Epithelial cell of proximal tubule (primary cell): ENCODE measurements around the gene RNF186. TPM values are rescaled to one million over a fixed set of nuclear protein-coding genes. Genes with fewer than 3 reads are reported as not detected.

Experiments used
- DNase-seq: peaks from one replicate; pipeline ENCODE4 v3.0.0-alpha.2; 2011; ENCODE audit warnings: low read depth
- H3K4me3 ChIP-seq: 2 replicates; pipeline ENCODE4 v1.5.1; 2011; ENCODE audit warnings: low read depth, mild to moderate bottlenecking, low read length
- total RNA-seq: library from RNA; depleted of rRNA; stranded (reverse); fragments of >200 nt; gene quantifications from 2 replicates; pipeline ENCODE4 v1.2.3, GENCODE V29; 2015
- TF ChIP-seq, protein P1 (sequence below): conservative IDR thresholded peaks from 2 replicates; pipeline ENCODE4 v1.5.1; 2012; ENCODE audit warnings: low read depth, mild to moderate bottlenecking, low read length

RNF186 gene
- total RNA-seq, 1 donor from 2014 or later = not detected

DNA sequence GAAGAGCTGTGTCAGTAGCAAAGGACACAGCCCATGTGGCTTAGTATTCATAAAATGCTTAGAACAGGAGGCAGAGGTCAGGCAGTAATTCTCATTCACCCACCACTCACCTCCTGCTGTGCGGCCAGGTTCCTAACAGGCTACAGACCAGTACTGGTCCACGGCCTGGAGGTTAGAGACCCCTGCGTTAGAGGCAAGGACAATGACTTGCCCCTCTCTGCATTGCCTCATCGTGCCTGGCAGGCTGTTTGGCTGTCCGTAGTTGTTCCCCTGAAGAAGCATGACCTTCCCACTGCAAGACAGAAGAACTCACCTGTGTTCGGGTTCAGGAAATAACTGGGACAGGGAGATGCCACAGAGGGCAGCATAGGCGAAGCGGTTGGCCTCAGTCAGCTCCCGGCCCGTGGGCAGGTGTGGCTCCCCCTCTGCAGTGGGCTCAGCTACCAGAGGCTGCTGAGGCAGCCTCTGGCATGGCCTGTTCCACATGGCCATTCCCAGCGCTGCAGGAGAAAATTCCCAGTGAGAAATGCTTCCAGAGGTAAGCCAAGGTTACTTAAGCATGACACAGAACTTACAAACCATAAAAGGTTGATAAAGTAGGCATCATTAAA lies 34.7 kb downstream of the RNF186 start:
- TF ChIP-seq, protein P1, sequence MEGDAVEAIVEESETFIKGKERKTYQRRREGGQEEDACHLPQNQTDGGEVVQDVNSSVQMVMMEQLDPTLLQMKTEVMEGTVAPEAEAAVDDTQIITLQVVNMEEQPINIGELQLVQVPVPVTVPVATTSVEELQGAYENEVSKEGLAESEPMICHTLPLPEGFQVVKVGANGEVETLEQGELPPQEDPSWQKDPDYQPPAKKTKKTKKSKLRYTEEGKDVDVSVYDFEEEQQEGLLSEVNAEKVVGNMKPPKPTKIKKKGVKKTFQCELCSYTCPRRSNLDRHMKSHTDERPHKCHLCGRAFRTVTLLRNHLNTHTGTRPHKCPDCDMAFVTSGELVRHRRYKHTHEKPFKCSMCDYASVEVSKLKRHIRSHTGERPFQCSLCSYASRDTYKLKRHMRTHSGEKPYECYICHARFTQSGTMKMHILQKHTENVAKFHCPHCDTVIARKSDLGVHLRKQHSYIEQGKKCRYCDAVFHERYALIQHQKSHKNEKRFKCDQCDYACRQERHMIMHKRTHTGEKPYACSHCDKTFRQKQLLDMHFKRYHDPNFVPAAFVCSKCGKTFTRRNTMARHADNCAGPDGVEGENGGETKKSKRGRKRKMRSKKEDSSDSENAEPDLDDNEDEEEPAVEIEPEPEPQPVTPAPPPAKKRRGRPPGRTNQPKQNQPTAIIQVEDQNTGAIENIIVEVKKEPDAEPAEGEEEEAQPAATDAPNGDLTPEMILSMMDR = no peak
- no peak overlapping the region for H3K4me3 ChIP-seq
- no peak for DNase-seq

DNA sequence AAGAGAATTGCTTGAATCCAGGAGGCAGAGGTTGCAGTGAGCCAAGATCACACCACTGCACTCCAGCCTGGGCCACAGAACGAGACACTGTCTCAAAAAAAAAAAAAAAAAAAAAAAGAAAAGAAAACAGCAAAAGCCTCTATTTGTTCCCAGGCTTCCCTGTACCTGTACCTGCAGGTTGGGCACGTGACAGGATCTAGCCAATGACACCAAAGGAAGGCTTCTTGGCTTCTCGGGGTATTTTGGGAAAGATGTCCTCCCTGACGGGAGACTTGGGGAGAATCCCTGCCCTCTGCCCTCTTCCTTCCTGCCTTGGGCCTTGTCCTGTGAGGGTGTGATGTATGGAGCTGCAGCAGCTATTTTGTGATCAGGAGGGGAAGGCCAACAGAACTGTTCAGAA lies 38.1 kb downstream of the RNF186 start:
- no peak for DNase-seq
- no peak overlapping the region for H3K4me3 ChIP-seq
- TF ChIP-seq, protein P1 = no peak

DNA sequence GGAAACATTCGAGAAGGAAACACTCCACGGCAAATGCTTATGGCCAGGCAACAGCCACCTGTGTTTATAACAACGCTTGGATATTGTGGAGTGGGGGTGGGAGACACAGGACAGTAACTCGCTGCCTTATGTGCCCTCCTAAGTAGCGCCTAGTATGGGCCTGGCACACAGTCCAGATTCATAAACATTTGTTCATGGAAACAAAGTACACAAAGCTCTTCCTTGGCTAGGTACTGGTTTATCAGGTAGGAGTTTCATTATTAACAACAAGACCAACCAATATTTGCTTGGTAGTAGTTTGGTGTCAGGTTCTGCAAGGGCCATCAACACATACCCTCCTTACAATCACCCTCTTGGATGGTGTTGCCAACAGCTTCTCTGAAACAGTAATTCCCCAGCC lies 38.8 kb downstream of the RNF186 start:
- H3K4me3 ChIP-seq = no peak overlapping the region
- no peak for DNase-seq
- TF ChIP-seq, protein P1 = no peak

DNA sequence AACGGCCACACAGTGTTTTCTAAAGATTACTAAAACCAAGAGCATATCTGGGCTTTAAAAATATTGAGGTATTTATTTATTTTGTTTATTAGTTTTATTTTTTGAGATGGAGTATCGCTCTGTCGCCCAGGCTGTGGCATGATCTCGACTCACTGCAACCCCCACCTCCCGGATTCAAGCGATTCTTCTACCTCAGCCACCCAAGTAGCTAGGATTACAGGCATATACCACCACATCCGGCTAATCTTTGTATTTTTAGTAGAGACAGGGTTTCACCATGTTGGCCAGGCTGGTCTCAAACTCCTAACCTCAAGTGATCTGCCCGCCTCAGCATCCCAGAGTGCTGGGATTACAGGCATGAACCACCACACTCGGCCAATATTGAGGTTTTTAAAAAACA lies 39.3 kb downstream of the RNF186 start:
- H3K4me3 ChIP-seq = no peak overlapping the region
- DNase-seq = no peak
- TF ChIP-seq, protein P1 = no peak

DNA sequence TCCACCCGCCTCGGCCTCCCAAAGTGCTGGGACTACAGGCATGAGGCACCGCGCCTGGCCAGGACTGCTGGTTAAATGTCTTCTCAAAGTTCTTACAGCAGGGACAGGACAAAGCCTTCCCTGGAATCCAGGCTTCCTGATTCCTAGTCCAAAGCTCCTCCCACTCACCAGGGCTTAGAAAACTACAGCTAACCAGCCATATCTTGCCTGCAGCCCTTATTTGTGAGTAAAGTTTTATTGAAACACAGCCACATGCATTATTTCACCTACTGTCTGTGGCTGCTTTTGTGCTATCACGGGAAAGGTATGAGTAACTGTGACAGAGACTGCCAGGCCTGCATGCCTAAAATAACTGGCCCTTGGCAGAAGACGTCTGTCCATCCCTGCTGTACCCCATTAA lies 39.8 kb downstream of the RNF186 start:
- TF ChIP-seq, protein P1 = no peak
- no peak for DNase-seq
- H3K4me3 ChIP-seq = no peak overlapping the region

DNA sequence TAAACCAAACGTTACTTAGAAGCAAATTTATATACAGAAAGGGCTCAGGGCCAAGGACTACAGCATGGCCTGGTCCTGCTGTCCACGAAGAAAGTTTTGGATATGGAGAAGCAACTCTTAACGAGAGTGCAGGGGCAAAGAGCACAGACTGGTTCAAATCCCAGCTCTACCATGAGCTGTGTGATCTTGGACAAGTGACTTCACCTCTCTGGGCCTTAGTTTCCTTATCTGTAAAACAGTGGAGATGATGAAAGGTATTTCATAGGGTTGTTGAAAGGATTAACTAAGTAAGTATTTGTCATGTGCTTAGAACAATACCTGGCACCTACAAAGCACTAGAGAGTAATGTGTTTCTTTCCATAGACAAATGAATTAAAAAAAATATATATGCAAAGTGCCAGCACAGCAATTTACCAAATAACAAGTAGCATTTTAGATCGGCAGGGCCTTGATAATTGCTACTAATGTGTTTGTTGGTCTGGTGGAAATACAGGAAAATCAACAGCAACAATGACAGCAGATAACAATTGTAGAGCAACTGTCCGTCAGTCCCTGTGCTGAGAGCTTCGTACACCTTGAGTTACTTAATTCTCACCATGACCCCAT lies 40.8 kb downstream of the RNF186 start:
- H3K4me3 ChIP-seq = no peak overlapping the region
- DNase-seq = no peak
- TF ChIP-seq, protein P1 = no peak

DNA sequence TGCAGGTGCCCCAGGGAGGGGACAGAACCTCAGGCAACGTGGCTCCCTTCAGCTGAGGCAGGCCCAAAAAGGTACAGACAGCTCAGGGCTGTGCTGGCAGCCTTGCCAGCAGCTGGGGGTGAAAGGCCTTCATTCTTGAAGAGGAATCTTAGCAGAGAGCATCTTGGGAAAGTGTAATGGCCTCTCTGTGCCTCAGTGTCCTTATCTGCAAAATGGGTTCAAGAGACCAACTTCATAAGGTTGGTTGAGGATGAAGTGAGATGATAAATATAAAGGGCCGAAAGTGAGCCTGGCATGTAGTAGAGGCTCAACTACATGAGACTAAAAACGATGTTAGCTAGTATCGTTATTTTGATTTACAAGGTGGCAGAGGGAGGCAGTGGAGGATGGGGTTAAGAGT lies 41.6 kb downstream of the RNF186 start:
- TF ChIP-seq, protein P1 = no peak
- H3K4me3 ChIP-seq = no peak overlapping the region
- no peak for DNase-seq
